GM12864 (cell line): ENCODE data around the gene FBXW7.

Experiments used
- DNase-seq: peaks from one replicate; pipeline ENCODE4 v3.0.0-alpha.2; 2011; ENCODE audit warnings: low read depth
- H3K4me3 ChIP-seq: 2 replicates; pipeline ENCODE4 v1.5.1; 2011; ENCODE audit warnings: mild to moderate bottlenecking, low read depth, low read length, control low read depth
- TF ChIP-seq, protein P1 (sequence below): IDR thresholded peaks from 2 replicates; pipeline ENCODE4 v1.5.1; 2011; ENCODE audit warnings: low read depth, mild to moderate bottlenecking, moderate library complexity, low read length, control low read depth, inconsistent platforms; ENCODE audit errors: missing control alignments

Gene FBXW7

GRCh38 chr4:152499344-152499743 is 36.5 kb downstream of the FBXW7 start:
- TF ChIP-seq, protein P1, sequence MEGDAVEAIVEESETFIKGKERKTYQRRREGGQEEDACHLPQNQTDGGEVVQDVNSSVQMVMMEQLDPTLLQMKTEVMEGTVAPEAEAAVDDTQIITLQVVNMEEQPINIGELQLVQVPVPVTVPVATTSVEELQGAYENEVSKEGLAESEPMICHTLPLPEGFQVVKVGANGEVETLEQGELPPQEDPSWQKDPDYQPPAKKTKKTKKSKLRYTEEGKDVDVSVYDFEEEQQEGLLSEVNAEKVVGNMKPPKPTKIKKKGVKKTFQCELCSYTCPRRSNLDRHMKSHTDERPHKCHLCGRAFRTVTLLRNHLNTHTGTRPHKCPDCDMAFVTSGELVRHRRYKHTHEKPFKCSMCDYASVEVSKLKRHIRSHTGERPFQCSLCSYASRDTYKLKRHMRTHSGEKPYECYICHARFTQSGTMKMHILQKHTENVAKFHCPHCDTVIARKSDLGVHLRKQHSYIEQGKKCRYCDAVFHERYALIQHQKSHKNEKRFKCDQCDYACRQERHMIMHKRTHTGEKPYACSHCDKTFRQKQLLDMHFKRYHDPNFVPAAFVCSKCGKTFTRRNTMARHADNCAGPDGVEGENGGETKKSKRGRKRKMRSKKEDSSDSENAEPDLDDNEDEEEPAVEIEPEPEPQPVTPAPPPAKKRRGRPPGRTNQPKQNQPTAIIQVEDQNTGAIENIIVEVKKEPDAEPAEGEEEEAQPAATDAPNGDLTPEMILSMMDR, result no peak
- no peak for DNase-seq
- no peak overlapping the region for H3K4me3 ChIP-seq

- no peak for DNase-seq
- no peak overlapping the region for H3K4me3 ChIP-seq
- TF ChIP-seq, protein P1, result no peak
Measured at GRCh38 chr4:152494020-152494419, 41.9 kb downstream of the FBXW7 start.

- TF ChIP-seq, protein P1, result no peak
- no peak overlapping the region for H3K4me3 ChIP-seq
Measured at GRCh38 chr4:152488246-152488645, 47.6 kb downstream of the FBXW7 start.

GRCh38 chr4:152486429-152487389 is 49.2 kb downstream of the FBXW7 start:
- TF ChIP-seq, protein P1, result no peak
- H3K4me3 ChIP-seq, result no peak overlapping the region
- no peak for DNase-seq

More at GRCh38 chr4:152488246-152488645, 47.6 kb downstream of the FBXW7 start:
- no peak for DNase-seq

DNA sequence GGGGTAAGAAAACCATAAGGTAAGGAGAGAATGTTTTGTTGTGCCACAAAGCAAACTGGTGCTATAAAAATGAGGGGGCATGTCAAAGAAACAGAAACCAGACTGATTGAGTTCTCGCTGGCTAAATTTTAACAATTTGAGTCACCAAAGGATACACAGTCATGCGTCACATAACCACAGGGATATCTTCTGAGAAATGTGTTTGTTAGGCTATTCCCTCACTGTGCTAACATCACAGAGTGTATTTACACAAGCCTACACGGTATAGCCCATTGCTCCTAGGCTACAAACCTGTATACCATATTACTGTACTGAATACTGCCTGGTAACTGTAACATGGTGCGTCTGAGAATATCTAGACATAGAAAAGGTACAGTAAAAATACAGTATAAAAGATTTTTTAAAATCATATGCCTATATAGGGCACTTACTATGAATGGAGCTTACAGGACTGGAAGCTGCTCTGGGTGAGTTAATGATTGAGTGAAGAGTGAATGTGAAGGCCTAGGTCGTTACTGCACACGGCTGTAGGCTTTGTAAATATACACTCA is 50.1 kb downstream of the FBXW7 start:
- TF ChIP-seq, protein P1, result no peak
- DNase-seq, result peak; percentile 58
- H3K4me3 ChIP-seq, result no peak overlapping the region

DNA sequence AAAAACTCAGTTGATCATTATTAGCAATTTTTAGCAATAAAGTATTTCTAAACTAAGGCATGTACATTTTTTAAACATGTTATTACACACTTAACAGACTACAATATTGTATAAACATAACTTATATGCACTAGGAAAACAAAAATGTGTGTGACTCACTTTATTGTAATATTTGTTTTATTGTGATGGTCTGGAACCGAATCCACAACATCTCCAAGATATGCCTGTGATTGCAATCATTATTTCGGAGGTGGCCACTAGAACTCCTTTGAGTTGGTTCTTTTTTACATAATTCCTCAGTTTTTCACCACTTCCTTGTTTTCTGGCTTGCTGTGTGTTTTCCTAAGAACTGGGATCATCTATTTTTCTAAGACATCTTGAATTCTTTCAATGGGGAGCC is 53.7 kb downstream of the FBXW7 start:
- TF ChIP-seq, protein P1, result no peak
- no peak for DNase-seq
- no peak overlapping the region for H3K4me3 ChIP-seq
